GM21423 (cell line): Measurements from ENCODE around the gene PHKG1.
"Not testable (repeated sequence)": the region's sequence is repeated elsewhere in the genome, so short reads cannot be mapped to it uniquely, and the experiment has no call there.

ENCODE experiments used
- ATAC-seq: cut with Tn5 transposase; IDR thresholded peaks from one replicate; pipeline ENCODE4 v1.9.1; 2021; ENCODE audit warnings: mild to moderate bottlenecking, moderate library complexity; ENCODE audit not compliant: unreplicated experiment

PHKG1 gene

DNA sequence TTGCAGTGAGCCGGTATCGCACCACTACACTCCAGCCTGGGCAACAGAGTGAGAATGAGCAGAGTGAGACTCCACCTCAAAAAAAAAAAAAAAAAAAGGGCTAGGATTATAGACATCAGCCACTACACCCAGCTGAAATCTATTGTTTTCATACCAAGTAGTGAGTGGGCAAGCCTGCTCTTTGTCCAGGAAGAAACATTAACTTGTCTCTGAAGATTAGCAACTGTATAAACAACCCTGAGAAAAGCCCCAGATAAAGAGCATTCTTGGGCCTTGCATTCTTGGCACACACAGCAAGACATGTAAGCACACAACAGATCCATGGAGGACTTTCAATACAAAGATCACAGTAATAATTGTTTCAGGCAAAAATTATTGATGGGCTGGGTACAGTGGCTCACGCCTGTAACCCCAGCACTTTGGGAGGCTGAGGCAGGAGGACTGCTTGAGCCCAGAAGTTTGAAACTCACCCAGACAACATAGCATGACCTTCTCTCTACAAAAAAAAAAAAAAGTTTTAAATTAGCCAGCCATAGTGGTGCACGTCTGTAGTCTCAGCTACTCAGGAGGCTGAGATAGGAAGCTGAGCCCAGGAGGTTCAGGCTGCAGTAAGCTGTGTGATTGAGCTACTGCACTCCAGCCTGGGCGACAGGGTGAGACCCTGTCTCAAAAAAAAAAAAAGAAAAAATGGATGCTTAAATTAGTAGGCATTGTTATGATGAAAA lies 45.9 kb downstream of the PHKG1 start:
- no peak for ATAC-seq

DNA sequence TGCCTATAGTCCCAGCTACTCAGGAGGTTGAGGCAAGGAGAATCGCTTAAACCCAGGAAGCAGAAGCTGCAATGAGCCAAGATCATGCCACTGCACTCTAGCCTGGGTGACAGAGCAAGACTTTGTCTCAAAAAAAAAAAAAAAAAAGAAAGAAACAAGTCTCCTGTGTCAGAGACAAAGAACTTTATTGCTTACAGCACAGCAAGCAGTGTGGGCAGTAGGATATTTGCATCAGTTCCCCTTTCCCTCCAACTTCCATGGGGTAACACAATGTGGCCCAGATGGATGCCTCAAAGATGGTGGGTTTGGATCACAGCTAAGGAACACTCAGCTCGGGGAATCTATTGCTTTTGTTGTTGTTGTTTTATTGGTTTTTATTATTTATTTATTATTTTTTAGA lies 47.0 kb downstream of the PHKG1 start:
- ATAC-seq, result not testable (repeated sequence)

DNA sequence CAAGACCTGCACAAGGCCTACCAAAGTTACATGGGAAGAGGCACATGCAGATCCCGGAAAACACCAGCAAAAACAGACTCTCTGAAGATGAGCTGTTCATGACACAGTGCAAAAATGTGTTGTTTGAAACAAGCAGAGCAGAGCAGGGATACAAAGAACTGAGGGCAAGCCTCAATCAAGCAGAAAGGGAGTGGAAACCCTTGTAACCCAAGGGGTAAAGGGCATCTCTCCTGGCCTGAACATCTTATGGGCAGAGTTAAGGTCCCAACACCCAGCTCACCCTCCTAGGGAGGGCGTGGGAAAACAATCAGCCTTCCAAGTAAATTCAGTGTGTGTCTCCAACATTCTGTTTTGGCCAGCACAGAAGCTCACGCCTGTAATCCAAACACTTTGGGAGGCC lies 52.0 kb downstream of the PHKG1 start:
- no peak for ATAC-seq

DNA sequence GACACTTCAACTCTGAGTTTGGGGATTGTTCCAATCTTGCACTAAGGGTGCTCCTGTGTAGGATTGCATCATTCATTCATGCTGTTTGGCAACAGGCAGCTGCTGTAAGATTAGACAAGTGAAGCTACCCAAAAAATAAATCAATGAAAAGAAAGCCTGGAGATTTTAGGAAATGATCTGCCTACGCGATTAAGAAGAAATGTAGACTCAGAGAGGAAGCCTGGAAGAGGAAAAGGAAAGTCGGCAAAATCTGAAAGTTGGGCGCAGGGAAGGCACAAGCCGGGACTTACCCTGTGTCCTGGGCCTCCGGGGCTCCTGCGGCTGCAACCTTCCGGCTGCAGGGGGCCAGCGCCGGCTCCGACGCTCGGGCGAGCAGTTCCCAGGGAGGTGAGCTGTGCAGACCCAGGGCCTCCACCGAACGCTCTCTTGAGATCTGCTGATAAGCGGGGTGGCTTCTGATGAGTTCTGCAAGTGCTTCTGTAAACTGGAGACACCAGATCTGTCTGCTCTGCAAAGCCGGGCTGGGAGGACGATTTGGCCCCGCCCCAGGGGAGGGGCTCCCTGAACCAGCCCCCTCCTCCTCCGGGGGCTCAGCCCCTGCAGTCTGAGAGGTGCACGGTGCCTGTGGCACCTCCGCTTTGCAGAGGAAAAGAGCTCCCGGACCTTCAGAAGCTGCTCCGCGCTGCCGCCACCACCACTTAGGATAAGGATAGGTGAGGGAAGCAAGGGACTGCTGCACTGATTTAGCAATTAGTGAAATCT lies 58.9 kb downstream of the PHKG1 start:
- peak; percentile 97 for ATAC-seq

DNA sequence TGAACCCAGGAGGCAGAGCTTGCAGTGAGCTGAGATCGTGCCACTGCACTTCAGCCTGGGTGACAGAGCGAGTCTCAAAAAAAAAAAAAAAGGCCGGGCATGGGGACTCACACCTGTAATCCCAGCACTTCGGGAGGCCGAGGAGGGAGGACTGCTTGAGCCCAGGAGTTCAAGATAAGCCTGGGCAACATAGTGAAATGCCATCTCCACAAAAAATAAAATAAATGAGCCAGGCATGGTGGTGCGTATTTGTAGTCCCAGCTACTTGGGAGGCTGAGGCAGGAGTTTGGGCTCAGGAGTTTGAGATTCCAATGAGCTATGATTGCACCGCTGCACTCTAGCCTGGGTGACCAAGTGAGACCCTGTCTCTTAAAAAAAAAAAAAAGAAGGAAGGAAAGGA lies 60.2 kb downstream of the PHKG1 start:
- ATAC-seq, result not testable (repeated sequence)

DNA sequence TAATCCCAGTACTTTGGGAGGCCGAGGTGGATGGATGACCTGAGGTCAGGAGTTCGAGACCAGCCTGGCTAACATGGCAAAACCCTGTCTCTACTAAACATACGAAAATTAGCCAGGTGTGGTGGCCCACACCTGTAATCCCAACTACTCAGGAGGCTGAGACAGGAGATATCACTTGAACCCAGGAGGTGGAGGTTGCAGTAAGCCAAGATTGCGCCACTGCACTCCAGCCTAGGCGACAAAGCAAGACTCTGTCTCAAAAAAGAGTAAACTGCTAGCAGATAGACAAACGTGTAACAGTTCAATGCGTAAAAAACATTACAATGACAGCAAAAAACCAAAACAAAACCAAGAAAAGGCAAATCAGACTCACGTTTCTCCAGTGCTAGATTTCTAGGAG lies 61.2 kb downstream of the PHKG1 start:
- ATAC-seq, result not testable (repeated sequence)

DNA sequence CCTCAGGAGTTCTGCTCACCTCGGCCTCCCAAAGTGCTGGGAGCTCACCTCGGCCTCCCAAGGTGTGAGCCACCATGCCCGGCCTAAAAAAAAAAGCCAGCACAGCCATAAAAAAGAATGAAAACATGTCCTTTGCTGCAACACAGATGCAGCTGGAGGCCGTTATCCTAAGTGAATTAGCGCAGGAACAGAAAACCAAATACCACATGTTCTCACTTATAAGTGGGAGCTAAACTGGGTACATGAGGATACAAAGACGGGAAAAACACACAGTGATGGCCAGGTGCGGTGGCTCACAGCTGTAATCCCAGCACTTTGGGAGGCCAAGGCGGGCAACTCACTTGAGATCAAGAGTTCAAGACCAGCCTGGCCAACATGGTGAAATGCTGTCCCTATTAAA lies 62.4 kb downstream of the PHKG1 start:
- no peak for ATAC-seq
